Stimulated activated CD8-positive, alpha-beta memory T cell treated with anti-CD3 and anti-CD28 coated beads, Interleukin-4, amount 100 ng/mL, for 4 hours (primary cell): ENCODE data around the gene PLTP.
"Not testable (repeated sequence)": the region's sequence is repeated elsewhere in the genome, so short reads cannot be mapped to it uniquely, and the experiment has no call there.

Source experiments
- DNase-seq, 2 donors: peaks; one replicate each; pipeline ENCODE4 v3.0.0-alpha.2; 2020; ENCODE audit warnings: low read depth in 2 of 2, low spot score in 1 of 2

PLTP gene

GRCh38 chr20:45901332-45901731, 10.6 kb downstream of the PLTP start:
- not testable (repeated sequence) for DNase-seq

- no peak for DNase-seq
Measured at GRCh38 chr20:45899046-45899835, 12.7 kb downstream of the PLTP start.

DNA sequence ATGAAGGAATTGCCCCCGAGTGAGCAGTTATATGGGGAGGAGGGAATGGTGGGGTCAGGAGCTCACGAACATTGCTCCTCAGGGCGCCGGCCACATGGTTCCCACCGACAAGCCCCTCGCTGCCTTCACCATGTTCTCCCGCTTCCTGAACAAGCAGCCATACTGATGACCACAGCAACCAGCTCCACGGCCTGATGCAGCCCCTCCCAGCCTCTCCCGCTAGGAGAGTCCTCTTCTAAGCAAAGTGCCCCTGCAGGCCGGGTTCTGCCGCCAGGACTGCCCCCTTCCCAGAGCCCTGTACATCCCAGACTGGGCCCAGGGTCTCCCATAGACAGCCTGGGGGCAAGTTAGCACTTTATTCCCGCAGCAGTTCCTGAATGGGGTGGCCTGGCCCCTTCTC, 13.7 kb downstream of the PLTP start:
- no peak for DNase-seq

- no peak for DNase-seq
Measured at GRCh38 chr20:45897692-45898091, 14.3 kb downstream of the PLTP start.

GRCh38 chr20:45897289-45897688, 14.7 kb downstream of the PLTP start:
- no peak for DNase-seq

DNA sequence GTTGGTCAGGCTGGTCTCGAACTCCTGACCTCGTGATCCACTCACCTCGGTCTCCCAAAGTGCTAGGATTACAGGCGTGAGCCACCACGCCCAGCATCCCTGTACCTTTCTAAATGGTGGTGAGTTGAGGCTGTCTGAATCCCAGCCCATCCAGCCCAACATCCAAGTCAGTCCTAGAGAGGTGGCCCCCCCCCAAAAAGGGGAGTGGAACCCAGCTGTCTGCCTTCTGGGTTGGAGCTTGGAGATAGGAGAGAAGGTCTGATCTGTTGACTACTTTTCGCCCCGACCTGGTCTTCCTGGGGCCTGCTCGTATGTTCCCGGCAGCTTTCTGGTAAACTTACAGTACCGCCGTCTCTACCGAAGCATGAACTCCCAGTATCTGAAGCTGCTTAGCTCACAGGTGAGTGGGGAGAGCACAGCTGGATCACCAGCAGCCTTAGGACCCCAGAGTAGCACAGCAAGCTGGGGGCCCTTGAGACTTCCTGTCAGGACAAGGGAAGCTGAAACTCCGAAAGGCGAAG, 15.3 kb downstream of the PLTP start:
- no peak for DNase-seq

DNA sequence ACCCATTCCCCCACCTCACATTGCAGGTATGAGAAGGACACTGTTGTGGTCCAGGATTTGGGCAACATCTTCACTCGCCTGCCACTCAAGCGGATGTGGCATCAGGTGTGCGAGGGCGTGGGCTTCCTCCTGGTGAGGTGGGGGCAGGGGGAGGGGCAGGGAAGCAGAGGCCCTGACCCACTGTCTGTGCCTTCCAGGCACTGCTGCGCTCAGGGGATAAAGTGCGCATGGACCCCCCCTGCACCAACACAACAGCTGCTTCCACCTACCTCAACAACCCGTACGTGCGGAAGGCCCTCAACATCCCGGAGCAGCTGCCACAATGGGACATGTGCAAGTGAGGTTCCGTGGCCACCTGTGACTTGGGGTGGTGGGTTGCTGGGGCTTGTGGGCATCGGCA, 17.2 kb downstream of the PLTP start:
- DNase-seq = no peak

- DNase-seq = no peak
Measured at GRCh38 chr20:45893831-45894230, 18.1 kb downstream of the PLTP start.

DNA sequence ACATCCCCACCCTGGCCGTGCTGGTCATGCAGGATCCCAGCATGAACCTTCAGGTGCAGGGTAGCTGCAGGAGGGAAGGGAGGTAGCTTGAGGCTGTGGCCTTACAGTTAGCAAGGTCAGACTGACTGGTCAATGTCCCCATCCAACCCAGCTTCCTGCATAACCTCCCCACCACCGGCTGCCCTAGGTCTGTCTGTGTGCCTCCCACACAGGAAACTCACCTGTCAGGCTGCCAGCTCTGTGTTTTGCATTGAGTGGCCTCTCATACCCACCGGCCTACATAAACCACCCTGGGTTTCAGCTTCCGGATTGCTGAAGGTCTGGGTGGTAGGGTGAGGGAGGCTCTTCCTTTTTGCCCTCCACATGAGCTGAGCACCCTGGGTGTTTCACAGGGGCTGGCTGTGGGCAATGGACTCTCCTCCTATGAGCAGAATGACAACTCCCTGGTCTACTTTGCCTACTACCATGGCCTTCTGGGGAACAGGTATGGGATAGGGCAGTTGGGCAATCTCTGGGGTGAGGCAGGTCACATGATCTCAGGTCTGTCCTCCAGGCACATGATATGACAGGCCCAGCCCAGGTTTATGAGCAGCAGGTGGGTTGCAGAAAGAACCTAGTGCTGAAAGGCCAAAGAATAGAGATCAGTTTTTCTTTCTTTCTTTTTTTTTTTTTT, 19.0 kb downstream of the PLTP start:
- no peak for DNase-seq

DNA sequence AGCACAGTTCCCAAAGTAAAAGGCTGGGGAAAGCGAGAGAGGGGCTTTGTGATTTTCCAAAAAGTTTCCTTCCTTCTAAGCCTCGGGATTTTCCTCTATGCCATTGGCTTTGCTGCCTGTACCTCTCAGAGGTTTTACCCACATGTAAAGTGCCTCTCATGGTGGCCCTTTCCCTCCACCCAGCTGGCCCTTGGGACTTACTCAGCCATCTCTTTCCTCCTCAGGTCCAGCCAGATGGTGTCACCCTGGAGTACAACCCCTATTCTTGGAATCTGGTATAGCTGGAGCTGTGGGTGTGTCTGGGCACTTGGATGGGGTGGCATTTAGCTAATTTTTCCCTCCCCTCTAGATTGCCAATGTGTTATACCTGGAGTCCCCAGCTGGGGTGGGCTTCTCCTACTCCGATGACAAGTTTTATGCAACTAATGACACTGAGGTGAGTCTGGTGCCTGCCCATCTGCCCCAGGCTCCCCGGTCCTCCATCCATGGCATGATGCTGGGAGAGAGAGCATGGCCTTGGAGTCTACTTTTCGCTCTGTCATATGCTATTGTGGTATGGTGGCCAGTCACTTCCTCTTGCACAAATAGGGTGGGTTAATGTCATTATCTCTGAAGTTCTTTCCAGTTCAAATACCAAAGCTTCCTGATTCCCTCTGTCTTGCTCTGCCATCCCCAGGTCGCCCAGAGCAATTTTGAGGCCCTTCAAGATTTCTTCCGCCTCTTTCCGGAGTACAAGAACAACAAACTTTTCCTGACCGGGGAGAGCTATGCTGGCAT, 19.7 kb downstream of the PLTP start:
- DNase-seq = no peak

DNA sequence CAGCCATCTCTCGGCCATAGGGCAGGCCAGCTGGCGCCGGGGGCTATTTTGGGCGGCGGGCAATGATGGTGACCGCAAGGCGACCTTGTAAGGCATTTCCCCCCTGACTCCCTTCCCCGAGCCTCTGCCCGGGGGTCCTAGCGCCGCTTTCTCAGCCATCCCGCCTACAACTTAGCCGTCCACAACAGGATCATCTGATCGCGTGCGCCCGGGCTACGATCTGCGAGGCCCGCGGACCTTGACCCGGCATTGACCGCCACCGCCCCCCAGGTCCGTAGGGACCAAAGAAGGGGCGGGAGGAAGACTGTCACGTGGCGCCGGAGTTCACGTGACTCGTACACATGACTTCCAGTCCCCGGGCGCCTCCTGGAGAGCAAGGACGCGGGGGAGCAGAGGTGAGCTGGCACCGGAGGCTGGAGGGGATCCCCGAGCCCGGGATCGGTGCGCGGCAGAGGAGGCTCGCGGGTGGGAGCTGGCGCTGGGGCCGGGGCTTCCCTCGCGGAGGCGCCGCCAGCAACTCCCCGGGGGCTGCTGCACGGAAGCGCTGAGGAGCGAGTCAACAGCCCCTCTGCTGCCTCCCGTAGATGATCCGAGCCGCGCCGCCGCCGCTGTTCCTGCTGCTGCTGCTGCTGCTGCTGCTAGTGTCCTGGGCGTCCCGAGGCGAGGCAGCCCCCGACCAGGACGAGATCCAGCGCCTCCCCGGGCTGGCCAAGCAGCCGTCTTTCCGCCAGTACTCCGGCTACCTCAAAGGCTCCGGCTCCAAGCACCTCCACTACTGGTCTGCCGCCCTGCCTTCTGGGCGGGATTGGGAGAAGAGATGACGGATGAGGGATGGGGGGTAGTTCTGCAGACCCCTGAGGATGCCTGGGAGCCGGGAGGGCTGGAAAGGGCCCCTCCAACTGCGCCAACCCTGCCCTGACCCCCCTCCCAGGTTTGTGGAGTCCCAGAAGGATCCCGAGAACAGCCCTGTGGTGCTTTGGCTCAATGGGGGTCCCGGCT, 20.7 kb downstream of the PLTP start, which contains the start of the genes CTSA and NEURL2:
Gene CTSA, plus strand, starts transcription at position 351 of the 999 bp plus-strand sequence. Its CDS starts 234 bp downstream, at position 585.
Gene NEURL2, minus strand, starts transcription at position 224 of the 999 bp plus-strand sequence. Its CDS starts 217 bp downstream, at position 7.
- peak; percentile 73 to 77 for DNase-seq

DNA sequence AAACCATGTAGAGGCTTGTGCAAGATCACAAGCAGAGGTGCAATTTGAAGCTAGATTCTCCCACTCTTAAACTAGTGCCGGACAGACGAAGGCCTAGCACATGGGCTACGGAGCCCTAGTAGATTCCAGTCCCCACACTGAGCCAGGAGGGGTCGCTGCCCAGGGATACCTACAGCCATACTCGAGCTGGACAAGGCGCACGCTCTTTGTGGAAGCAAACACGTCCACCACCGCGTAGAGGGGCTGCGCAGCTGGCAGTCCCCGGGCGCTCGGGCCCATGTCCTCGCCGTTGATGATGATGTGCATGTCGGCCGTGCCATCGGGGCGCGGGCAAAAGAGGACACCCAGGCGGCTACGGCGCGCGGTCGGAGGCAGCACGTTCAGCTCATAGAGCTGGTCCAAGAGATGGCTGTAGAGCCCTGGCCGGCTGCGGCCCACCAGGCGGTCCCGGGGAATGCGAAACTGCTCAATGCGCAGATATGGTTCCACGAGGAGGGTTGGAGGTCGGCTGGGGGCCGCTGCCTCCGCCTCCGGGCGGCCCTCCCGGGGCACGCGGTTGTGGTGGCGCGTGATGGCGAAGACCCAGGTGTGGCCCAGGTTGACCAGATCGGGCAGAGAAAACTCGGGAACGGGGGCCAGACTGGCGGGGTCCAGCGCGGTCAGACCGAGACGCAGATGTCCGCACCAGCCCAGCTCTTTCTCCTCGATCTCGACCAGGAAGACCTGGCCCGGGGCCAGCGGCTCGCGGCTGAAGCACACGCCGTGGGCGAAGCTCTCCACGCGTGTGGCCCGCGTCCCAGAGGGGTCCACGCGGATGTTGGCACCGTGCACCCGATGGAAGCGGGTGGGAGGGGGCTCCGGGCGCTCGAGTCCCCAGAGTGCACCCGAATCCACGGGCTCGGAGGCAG, 21.6 kb downstream of the PLTP start:
- DNase-seq = no peak

DNA sequence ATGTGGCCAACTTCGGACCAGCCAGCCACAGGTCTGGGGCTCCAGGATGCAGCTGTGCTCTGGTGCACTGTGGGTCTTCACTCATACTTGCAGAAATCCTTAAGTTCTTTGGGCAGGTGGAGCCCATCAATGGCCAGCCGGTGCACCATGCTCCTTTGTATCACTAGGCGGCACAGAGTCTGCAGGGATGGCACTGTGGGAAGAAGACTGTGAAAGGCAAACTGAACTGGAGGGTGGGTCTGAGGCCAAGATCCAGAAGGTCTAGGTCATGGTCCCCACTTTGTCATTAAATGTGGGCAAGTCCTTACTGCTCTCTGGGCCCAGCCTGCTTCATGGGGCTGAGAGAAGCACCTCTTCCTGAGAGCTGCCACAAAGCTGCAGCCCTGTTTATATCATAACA, 23.3 kb downstream of the PLTP start:
- no peak for DNase-seq

- DNase-seq = no peak
Measured at GRCh38 chr20:45887346-45887715, 24.6 kb downstream of the PLTP start, which contains the start of gene SPATA25. Gene SPATA25 (minus strand): TSS chr20:45887622. CDS start chr20:45887590, 32 bp downstream.

GRCh38 chr20:45886590-45887345, 25.2 kb downstream of the PLTP start:
- no peak for DNase-seq

DNA sequence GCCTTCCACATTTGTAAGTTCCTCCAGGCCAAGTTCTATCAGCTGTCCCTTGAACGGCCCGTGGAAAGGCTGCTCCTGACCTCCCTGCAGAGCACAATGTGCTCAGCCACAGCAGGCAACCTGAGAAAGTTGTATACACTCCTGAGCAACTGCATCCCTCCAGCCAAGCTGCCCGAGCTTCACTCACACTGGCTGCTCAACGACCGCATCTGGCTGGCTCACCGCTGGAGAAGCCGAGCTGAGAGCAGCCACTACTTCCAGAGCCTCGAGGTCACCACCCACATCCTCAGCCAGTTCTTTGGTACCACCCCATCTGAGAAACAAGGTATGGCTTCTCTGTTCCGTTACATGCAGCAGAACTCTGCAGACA, 28.9 kb downstream of the PLTP start:
- DNase-seq = no peak

DNA sequence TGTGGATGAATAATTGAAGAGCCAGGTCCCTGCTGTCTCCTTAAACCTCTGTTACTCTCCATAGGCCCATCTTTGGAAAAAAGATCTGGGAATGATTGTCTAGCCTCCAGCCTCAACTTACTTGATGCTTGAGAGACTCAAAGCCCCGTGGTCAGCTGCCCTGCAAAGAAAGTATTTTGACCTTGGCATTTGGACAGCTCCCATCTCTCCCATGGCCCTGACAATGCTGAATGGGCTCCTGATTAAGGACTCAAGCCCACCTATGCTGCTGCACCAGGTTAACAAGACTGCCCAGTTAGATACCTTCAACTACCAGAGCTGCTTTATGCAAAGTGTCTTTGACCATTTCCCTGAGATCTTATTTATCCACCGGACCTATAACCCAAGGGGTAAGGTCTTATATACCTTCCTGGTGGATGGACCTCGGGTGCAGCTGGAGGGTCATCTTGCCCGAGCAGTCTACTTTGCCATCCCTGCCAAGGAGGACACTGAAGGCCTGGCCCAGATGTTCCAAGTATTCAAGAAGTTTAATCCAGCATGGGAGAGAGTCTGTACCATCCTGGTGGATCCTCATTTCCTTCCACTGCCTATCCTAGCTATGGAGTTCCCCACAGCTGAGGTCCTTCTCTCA, 29.4 kb downstream of the PLTP start:
- no peak for DNase-seq
